Measurements from ENCODE around the gene NCK1.

The NCK1 gene

GRCh38 chr3:136942803-136943202 is 80.8 kb downstream of the NCK1 start:
- DNase-seq, result no peak
- no peaks in the 10 kb centered on the region for H3K27me3 Mint-ChIP-seq (ENCODE audit: low read depth, poor library complexity)
- peak overlapping the region; percentile 79 for H3K27ac Mint-ChIP-seq
- TF ChIP-seq, protein P1, sequence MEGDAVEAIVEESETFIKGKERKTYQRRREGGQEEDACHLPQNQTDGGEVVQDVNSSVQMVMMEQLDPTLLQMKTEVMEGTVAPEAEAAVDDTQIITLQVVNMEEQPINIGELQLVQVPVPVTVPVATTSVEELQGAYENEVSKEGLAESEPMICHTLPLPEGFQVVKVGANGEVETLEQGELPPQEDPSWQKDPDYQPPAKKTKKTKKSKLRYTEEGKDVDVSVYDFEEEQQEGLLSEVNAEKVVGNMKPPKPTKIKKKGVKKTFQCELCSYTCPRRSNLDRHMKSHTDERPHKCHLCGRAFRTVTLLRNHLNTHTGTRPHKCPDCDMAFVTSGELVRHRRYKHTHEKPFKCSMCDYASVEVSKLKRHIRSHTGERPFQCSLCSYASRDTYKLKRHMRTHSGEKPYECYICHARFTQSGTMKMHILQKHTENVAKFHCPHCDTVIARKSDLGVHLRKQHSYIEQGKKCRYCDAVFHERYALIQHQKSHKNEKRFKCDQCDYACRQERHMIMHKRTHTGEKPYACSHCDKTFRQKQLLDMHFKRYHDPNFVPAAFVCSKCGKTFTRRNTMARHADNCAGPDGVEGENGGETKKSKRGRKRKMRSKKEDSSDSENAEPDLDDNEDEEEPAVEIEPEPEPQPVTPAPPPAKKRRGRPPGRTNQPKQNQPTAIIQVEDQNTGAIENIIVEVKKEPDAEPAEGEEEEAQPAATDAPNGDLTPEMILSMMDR (IDR thresholded peaks at IDR 0.05), result no peak
- H3K36me3 Mint-ChIP-seq (ENCODE audit: low read depth), result peaks cover 49% of the 10 kb centered on the region
- H3K4me3 Mint-ChIP-seq, result no peak overlapping the region
- H3K4me1 Mint-ChIP-seq, result peaks cover 34% of the 10 kb centered on the region
- H3K9me3 Mint-ChIP-seq, result peaks cover 9% of the 10 kb centered on the region

- H3K9me3 Mint-ChIP-seq, result peaks cover 4% of the 10 kb centered on the region
- no peak for DNase-seq
- peak overlapping the region; percentile 44 for H3K27ac Mint-ChIP-seq
- H3K27me3 Mint-ChIP-seq (ENCODE audit: low read depth, poor library complexity), result no peaks in the 10 kb centered on the region
- no peak overlapping the region for H3K4me3 Mint-ChIP-seq
- peaks cover 42% of the 10 kb centered on the region for H3K36me3 Mint-ChIP-seq (ENCODE audit: low read depth)
- TF ChIP-seq, protein P1 (IDR thresholded peaks at IDR 0.05), result no peak
- peaks cover 34% of the 10 kb centered on the region for H3K4me1 Mint-ChIP-seq
Measured at GRCh38 chr3:136943436-136943835, 81.4 kb downstream of the NCK1 start.

DNA sequence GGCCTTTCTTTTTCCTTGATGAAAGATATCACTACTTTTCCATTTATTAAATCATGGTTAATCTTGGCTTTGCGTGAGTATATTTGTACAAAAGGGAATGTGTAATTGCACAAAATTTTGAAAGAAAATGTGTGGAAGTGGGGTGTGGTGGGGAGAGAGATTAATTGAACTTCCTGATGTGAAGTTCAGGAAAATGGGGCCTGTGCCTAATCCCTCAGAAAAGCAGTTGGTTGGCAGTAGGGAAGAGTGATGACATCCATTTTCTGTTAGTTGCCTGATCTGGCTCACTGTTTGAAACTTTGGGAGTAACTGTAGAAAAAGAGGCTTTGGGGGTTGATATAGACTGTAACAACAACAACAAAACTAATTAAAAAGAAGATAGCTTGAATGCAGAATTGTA is 85.0 kb downstream of the NCK1 start:
- Mint-ChIP-seq H3K9me3 (no peaks in the 10 kb centered on the region), H3K27me3 (ENCODE audit: low read depth, poor library complexity) (no peaks in the 10 kb centered on the region), H3K36me3 (ENCODE audit: low read depth) (peaks cover 38% of the 10 kb centered on the region), H3K4me1 (peaks cover 11% of the 10 kb centered on the region), H3K27ac (no peak overlapping the region), H3K4me3 (no peak overlapping the region)
- no peak for DNase-seq
- TF ChIP-seq, protein P1 (IDR thresholded peaks at IDR 0.05), result no peak

DNA sequence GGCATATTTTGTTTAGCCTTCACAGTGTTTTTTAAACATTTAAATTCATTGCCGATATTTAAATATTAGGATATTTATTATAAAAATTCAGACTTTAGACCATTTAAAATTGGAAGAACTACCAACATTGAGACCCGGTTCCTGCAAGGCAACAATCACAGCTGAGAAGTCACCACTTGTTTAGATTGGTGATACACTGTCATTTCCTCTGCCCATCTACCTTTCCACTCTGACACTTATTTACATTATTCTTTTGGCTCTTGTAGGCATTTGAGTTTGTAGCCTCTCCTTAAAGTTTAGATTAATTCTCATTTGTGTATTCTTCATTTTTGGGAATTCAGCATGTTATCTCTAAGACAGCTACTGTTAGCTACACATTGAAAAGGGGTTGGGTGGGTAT is 85.5 kb downstream of the NCK1 start:
- H3K36me3 Mint-ChIP-seq (ENCODE audit: low read depth), result peaks cover 38% of the 10 kb centered on the region
- DNase-seq, result no peak

DNA sequence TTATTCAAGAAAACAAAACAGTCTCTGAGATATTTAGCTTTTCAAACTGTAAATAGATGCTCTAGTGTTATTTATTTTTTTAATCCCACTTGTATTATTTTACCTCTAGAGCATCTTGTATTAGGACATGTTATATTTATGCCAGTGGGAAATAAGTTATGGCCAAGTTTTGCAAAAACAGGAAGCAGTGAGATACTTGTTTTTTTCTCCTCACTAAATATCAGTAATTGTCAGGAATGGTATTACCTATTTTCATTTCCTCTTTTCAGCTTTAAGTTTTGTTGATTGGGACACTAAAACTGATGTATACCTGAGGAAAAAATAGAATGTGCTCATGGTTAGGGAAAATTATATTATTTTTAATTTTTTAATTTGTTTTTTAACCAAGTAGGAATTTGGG is 87.1 kb downstream of the NCK1 start:
- H3K4me3 Mint-ChIP-seq, result no peak overlapping the region
- TF ChIP-seq, protein P1 (IDR thresholded peaks at IDR 0.05), result no peak
- DNase-seq, result no peak
- no peaks in the 10 kb centered on the region for H3K4me1 Mint-ChIP-seq
- H3K27ac Mint-ChIP-seq, result no peak overlapping the region
- no peaks in the 10 kb centered on the region for H3K9me3 Mint-ChIP-seq
- H3K36me3 Mint-ChIP-seq (ENCODE audit: low read depth), result peaks cover 34% of the 10 kb centered on the region
- H3K27me3 Mint-ChIP-seq (ENCODE audit: low read depth, poor library complexity), result no peaks in the 10 kb centered on the region

More for the DNA sequence above, 85.5 kb downstream of the NCK1 start:
- Mint-ChIP-seq H3K27ac (no peak overlapping the region), H3K9me3 (no peaks in the 10 kb centered on the region), H3K4me1 (peaks cover 8% of the 10 kb centered on the region), H3K27me3 (ENCODE audit: low read depth, poor library complexity) (no peaks in the 10 kb centered on the region), H3K4me3 (no peak overlapping the region)
- TF ChIP-seq, protein P1 (IDR thresholded peaks at IDR 0.05), result no peak

- TF ChIP-seq, protein P1 (IDR thresholded peaks at IDR 0.05), result peak; percentile 11
- H3K4me3 Mint-ChIP-seq, result no peak overlapping the region
- peaks cover 29% of the 10 kb centered on the region for H3K36me3 Mint-ChIP-seq (ENCODE audit: low read depth)
- H3K27me3 Mint-ChIP-seq (ENCODE audit: low read depth, poor library complexity), result no peaks in the 10 kb centered on the region
- H3K9me3 Mint-ChIP-seq, result no peaks in the 10 kb centered on the region
- DNase-seq, result no peak
- no peaks in the 10 kb centered on the region for H3K4me1 Mint-ChIP-seq
- H3K27ac Mint-ChIP-seq, result no peak overlapping the region
Measured at GRCh38 chr3:136949708-136950107, 87.7 kb downstream of the NCK1 start.
